GM21360 (cell line): ENCODE data around the gene PAX6.
"Not testable (repeated sequence)": the region's sequence is repeated elsewhere in the genome, so short reads cannot be mapped to it uniquely, and the experiment has no call there.

ENCODE experiments used
- ATAC-seq: cut with Tn5 transposase; IDR thresholded peaks from one replicate; pipeline ENCODE4 v1.9.1; 2021; ENCODE audit warnings: mild to moderate bottlenecking, moderate library complexity; ENCODE audit not compliant: unreplicated experiment

The PAX6 gene

DNA sequence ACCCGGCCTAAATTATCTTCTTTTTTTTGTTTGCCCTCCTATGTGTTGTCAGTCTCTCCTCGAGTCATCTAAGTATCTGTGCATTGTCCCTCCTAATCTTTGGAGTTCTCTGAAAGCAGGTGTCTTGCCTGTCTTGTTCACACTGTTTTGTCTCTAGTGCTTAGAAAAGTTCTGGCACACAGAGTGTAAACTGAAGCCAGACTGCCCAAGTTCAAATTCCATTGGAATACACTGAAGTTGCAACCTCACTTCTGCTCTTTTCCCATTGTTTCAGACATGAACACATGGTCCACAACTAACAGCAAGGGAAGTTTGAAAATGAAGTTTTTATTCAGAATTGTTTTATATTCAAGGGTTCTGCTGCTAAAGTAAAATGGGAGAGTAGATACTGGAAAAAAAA lies 38.7 kb downstream of the PAX6 start:
- ATAC-seq = no peak

DNA sequence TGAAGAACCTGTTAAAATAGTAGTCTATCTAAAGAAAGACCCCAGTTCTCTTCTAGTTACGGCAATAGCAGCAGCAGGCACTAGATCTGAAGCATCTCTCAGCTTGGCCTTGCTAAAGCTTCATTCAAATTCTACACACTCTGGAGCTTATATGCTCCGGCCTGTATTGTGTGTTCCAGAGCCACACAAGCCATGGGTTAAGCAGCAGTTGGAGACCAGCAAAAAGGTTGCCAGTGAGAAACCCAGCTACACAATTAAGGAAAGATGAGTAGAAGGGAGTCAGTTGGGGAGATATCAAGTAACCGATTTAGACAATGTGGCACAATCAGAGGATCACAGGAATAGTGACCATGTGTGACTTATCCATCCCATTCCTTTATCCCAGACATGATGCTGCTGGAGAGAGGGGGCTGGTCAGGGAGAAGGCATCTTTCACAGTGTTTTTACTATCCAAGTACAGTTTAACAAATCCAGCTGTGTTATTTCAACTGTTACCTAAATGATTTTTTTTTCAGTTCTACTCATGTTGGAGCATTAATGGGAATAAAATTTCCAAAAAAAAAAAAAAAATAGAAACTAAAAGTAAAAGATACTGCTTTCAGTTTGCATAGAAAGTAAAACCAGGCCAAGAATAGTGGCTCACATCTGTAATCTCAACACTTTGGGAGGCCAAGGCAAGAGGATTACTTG lies 41.0 kb downstream of the PAX6 start:
- no peak for ATAC-seq

GRCh38 chr11:31768749-31769640 lies 42.1 kb downstream of the PAX6 start:
- ATAC-seq = no peak

DNA sequence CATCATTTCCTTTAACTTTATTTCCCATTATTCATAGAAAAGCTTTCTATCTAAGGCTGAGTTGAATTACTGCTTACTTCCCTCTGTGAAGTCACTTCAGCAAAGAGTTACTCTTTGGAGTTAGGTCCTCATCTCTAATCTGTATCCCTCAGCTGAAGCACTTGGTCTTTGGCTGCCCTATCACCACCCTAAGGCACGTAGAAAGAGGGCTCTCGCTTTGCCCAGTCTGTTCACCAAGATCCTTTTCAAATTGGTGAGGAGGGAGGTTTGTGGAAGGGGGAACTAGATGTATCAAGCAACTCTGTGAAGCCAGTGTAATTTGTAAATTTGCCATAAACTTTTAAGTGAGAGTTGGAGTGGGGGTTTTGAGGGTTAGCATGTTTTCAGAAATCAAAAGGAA lies 43.4 kb downstream of the PAX6 start:
- ATAC-seq = no peak

DNA sequence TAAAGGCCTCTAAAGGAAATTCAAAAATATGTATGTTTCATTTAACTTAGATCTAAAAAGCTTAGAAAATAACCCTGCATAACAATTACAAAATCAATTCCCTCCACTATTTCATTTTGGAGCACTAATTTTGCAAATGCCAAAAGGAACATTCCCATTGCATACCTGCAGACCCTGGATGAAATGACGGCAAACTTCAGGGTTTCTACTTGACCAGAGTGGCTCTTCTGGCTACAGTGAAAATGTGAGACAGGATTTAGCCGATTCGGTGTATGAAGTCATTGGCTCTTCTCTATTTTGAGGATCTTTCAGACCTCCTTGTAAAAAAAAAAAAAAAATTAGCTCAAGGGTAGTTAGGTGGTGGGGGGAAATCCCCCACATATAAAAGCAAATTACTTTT lies 44.1 kb downstream of the PAX6 start:
- no peak for ATAC-seq

GRCh38 chr11:31764766-31765165 lies 46.4 kb downstream of the PAX6 start:
- ATAC-seq = no peak

DNA sequence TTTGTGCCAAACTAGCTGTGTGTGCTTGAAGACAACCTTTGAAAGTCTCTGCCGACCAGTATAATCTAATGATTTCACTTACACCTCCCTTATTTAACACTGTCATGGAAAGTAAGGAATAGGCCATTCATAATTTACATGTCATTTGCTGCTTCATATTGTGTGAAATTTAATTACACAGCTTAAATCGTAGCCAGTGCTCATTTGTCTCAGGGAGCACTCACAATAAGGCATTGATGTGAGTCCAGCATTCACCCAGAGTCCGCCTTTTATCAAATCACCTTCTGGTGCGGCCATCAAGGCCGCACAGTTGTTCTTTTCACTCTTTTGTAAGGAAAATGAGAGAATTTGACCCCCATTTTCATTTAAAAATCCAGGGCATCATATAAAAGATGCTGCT lies 46.9 kb downstream of the PAX6 start:
- no peak for ATAC-seq

DNA sequence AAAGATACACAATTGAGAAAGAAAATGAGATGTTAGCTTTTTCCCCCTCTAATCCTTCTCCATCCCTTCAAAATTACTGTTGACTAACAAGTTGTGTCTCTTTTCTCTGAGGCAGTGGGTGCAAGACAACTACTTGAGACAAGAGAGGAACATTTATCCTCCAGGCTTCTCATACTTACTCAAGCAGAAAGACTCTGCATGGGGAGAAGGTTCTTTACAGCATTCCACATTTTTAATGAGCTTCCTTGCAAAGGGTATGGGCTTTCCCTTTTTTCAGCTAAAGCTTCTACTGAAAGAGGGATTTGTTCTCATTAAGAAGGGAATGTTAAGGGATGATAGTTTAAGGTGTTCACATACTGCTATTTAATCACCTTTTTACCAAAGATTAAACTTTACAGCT lies 47.8 kb downstream of the PAX6 start:
- no peak for ATAC-seq

DNA sequence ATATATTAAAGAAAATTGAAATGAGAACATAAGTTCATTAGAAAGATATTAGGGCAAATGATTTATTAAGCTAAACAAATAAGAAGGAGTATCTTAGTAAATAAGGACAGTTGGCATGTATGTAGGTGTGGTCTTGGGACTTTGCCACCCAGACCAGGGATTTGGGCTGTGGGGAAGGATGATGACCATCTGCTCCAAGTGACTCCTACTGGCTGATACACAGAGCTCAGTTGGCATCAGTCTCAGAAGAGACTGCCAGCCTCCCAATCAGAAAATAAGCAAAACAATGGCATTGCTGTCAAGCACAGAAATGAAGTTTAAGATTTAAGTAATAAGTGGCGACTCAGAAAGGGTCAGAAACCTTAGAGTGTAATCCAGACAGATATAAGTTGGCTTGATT lies 49.5 kb downstream of the PAX6 start:
- ATAC-seq = no peak

- no peak for ATAC-seq
These were observed 53.8 kb downstream of the PAX6 start for GRCh38 chr11:31757260-31757835.

DNA sequence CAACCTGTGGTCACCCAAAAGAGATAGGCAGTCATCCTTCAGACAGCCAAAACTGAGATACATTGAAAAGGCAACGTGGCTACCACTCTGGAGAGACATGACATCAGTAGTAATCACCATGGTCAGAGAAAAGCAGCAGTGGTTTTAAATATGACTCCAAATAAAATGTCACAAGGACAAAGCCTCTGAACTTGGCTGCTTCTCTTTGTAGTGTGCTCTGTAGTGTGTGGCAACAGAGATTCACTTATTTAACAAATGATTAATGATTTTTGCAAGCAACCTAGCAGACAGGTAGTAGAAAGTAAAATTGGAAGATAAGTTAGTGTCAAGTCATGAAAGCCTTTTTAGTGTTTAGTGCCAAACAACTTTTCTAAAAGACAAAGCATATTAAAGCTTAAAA lies 63.5 kb downstream of the PAX6 start:
- ATAC-seq = no peak

DNA sequence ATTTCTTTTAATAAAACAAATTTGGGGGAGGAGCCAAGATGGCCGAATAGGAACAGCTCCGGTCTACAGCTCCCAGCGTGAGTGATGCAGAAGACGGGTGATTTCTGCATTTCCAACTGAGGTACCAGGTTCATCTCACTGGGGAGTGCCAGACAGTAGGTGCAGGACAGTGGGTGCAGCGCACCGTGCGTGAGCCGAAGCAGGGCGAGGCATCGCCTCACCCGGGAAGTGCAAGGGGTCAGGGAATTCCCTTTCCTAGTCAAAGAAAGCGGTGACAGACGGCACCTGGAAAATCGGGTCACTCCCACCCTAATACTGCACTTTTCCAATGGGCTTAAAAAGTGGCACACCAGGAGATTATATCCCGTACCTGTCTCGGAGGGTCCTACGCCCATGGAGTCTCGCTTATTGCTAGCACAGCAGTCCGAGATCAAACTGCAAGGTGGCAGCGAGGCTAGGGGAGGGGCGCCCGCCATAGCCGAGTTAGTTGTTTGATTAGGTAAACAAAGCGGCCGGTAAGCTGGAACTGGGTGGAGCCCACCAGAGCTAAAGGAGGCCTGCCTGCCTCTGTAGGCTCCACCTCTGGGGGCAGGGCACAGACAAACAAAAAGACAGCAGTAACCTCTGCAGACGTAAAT lies 70.3 kb downstream of the PAX6 start:
- not testable (repeated sequence) for ATAC-seq

- no peak for ATAC-seq
These were observed 71.0 kb downstream of the PAX6 start for GRCh38 chr11:31740131-31740530.
